Uterine smooth muscle cell (primary cell): ENCODE results near the gene CASS4. TPM values are rescaled to one million over a fixed set of nuclear protein-coding genes. Genes with fewer than 3 reads are reported as not detected.

Source experiments
- total RNA-seq: library from RNA; depleted of rRNA; stranded (reverse); fragments of >200 nt; gene quantifications from 2 replicates; pipeline ENCODE4 v1.2.3, GENCODE V29; 2014

Gene CASS4, protein sequence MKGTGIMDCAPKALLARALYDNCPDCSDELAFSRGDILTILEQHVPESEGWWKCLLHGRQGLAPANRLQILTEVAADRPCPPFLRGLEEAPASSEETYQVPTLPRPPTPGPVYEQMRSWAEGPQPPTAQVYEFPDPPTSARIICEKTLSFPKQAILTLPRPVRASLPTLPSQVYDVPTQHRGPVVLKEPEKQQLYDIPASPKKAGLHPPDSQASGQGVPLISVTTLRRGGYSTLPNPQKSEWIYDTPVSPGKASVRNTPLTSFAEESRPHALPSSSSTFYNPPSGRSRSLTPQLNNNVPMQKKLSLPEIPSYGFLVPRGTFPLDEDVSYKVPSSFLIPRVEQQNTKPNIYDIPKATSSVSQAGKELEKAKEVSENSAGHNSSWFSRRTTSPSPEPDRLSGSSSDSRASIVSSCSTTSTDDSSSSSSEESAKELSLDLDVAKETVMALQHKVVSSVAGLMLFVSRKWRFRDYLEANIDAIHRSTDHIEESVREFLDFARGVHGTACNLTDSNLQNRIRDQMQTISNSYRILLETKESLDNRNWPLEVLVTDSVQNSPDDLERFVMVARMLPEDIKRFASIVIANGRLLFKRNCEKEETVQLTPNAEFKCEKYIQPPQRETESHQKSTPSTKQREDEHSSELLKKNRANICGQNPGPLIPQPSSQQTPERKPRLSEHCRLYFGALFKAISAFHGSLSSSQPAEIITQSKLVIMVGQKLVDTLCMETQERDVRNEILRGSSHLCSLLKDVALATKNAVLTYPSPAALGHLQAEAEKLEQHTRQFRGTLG
- 0.12 and 0.77 TPM in 2 replicates for total RNA-seq

DNA sequence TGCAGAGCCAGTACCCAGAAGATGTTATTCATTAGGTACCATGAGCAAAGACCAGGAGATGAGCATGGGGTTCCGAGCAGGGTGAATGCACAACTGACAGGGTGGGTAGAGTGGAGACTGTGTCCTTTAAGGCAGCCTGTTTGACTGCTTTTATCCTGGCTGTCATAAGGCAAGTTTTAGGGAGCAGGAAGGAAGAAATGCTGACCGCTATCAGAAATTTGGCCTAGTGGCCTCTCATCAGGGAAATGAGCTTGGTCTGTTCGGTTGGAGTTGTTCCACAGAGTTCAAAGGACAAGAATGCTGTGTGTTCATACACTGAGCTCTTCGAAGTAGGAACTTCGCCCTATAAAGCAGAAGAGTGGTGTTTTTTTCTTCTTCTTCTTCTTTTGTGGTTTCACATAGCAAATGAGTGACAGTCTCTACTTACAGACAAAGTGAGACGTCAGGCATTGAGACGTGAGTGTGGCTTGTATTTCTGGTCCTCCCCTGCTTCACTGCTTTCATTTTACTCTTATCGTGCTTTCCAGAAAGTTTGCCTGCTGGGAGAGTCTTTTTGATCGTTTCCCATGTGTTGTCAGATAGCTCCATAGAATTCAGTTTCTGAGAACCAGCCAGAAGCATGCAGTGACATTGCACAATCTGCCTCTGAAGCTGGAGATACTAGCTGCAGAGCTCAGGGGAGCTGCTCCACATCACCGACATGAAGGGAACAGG, at the start of gene CASS4:
Gene CASS4, plus strand, starts transcription at position 502 of the 714 bp plus-strand sequence. Its CDS starts 199 bp downstream, at position 701.

DNA sequence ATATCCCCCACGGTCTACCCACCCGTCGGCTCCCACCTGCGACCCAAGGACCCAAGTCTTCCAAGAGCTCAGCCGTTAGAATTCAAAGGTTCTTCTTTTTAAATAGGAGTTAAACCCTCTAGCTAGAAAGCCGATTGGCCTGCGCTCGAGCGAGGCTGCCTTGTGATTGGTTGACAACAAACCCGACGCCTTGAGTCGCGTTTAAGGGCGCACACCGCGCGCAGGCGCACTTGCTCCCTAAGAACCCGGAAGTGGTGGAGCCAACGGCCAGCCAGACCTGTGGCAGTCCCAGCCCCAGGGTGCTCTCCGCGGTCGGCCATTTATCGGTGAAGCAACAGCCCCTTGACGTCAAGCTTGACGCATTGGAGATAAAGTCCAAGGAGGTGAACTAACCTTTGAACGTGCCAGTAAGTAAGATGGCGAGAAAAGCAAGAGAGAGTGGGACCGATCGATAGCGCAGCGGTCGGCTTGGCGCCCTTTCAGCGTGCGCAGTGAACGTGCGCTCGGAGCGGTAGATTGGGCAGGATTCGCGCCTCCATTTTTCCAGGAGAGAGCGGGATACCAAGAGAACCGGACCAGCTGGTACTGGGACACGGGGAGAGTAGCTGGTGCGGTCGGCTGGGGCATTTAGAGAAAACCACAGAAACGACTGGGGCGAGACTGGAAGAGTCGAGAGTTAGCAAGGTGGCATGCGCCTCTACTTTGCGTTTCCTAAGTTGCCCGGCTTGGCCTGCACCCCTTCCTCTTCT, 19.8 kb upstream of the CASS4 start, which contains the start of the genes AURKA and CSTF1:
Gene AURKA, minus strand, starts transcription at position 84 of the 749 bp plus-strand sequence. CDS start 4,018 bp downstream, outside the sequence.
Gene CSTF1, plus strand, starts transcription at position 514 of the 749 bp plus-strand sequence. CDS start 2,908 bp downstream, outside the sequence.

DNA sequence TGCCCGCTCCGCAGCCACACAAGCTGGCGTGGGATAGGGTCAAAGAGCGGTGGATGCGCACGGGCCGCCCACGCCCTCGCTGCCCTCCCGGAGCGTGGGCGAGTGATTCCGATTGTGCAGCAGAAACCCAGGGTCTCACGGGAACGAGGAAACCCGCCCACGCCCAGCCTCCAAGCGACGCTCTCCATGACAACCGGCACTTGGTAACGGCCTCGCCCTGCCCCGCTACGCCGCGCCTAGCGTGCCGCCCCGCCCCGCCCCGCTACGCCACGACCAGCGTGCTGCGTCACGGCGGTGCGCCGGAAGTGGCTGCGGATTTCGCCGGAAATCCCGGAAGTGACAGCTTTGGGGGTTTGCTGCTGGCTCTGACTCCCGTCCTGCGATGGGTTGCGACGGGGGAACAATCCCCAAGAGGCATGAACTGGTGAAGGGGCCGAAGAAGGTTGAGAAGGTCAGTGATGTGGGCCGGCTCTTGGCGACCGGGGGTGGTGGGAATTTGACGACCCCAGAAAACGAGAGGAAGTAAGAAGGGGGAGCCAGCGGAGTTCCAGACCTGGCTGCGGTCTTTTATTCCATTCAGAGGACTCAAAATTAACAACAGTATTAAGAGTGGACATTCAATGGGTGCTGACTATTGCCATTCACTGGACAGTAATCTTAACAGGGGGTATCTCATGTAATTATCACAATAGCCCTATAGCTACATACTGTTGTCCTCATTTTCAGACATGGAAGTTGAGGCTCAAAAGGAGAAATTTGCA, 56.4 kb downstream of the CASS4 start, which contains the start of gene RTF2:
Gene RTF2, plus strand, starts transcription at position 312 of the 761 bp plus-strand sequence. Its CDS starts 71 bp downstream, at position 383.

Other genes starting within 250 kb of the CASS4 start
- gene MC3R, start 163.5 kb upstream of the CASS4 start, total RNA-seq, result not detected in 2 replicates
- gene FAM210B, start 53.3 kb upstream of the CASS4 start, total RNA-seq, result 20.7 and 36.9 TPM in 2 replicates
- 27.5 and 109 TPM in 2 replicates for gene AURKA, start 20.0 kb upstream of the CASS4 start, total RNA-seq
- 24.7 and 42.4 TPM in 2 replicates for gene CSTF1, start 19.6 kb upstream of the CASS4 start, total RNA-seq
- gene RTF2, start 56.4 kb downstream of the CASS4 start, total RNA-seq, result 76.5 and 95.3 TPM in 2 replicates
- gene FAM209A, start 112.5 kb downstream of the CASS4 start, total RNA-seq, result not detected in 2 replicates
- not detected in 2 replicates for gene FAM209B, start 121.0 kb downstream of the CASS4 start, total RNA-seq
- gene TFAP2C, start 217.0 kb downstream of the CASS4 start, total RNA-seq, result 8.5 and 9.5 TPM in 2 replicates